Measurements from ENCODE around the gene ATP5F1E.

The ATP5F1E gene

DNA sequence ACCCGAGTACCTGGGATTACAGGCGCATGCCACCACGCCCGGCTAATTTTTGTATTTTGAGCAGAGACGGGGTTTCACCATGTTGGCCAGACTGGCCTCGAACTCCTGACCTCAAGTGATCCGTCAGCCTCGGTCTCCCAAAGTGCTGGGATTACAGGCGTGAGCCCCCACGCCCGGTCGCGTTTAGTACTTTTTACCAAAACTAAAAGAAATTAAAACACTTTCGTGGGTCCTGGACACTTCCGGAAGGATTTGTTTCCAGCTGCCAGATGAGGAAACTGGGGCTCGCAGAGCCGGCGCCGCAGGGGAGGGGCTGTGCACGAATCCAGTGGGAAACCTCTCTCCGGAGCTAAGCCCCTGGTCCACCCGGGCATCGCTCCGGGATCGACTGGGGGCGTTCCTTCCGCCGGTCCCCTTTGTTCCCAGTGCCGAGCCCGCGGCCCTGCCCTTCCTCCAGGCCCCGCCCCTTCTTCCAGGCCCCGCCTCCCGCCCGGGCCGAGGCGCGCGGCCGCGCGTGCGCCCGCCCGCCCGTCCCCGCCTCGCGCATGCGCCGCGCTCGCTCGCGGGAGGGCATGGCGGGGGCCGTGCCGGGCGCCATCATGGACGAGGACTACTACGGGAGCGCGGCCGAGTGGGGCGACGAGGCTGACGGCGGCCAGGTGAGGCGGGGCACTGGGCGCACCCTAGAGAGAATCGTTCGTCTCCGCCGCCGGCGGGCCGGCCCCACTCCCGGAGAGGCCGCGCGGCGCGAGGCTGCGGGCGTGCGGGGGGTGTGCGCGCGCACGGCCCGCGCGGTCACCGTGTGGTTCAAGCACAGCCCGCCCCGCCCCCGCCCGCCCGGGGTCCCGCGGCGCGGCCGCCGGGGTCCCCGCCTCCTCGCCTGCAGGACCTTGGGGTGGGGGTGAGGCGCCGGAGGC, 51.2 kb downstream of the ATP5F1E start, which contains the start of gene NELFCD:
Gene NELFCD, plus strand, starts transcription at position 546 of the 917 bp plus-strand sequence. Its CDS starts 54 bp downstream, at position 600.
- Histone ChIP-seq H3K36me3 (ENCODE audit: control insufficient read depth in 2 of 2, insufficient read depth in 1 of 2, low read length in 2 of 2) (peaks cover 0 to 14% of the 10 kb centered on the region in 2 experiments; a peak in 2 of 3 replicates), H3K27ac (ENCODE audit: extremely low read depth, low read depth, low read length) (peak within 1 kb of the TSS; percentile 77), H3K9me3 (ENCODE audit: control insufficient read depth, insufficient read depth, low read depth, low read length) (no peaks in the 10 kb centered on the region), H3K4me1 (ENCODE audit: control insufficient read depth, insufficient read depth, low read length) (no peaks in the 10 kb centered on the region), H3K4me3 (ENCODE audit: low read depth, low read length) (peak within 1 kb of the TSS; percentile 84)
- CTCF ChIA-PET, result interaction anchor here (0.6 kb wide), 1 partner anchor 492 kb away, joined by 6 read pairs; no protein-coding TSS in a partner anchor
- POLR2A ChIA-PET, result interaction anchor here (0.6 to 3.0 kb wide), 6 partner anchors 8 to 124 kb away, joined by 3 to 14 read pairs (median 5); partner anchors contain the start of gene ATP5F1E
- TF ChIP-seq ZNF335 (tag by site-specific recombination; conservative IDR thresholded peaks at IDR 0.05), result peak; percentile 78
- TF ChIP-seq OSR2 (tag by site-specific recombination; IDR thresholded peaks at IDR 0.05), result no peak
- TF ChIP-seq, protein P1, sequence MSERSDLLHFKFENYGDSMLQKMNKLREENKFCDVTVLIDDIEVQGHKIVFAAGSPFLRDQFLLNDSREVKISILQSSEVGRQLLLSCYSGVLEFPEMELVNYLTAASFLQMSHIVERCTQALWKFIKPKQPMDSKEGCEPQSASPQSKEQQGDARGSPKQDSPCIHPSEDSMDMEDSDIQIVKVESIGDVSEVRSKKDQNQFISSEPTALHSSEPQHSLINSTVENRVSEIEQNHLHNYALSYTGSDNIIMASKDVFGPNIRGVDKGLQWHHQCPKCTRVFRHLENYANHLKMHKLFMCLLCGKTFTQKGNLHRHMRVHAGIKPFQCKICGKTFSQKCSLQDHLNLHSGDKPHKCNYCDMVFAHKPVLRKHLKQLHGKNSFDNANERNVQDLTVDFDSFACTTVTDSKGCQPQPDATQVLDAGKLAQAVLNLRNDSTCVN (tag by site-specific recombination; optimal IDR thresholded peaks at IDR 0.05), result peak; percentile 74
- no peak for TF ChIP-seq ZNF670 (tag by site-specific recombination; IDR thresholded peaks at IDR 0.05; ENCODE audit: low read depth)
- TF ChIP-seq KLF10 (tag by site-specific recombination; IDR thresholded peaks at IDR 0.05), result peak; percentile 84
- TF ChIP-seq TCF7L2 (IDR thresholded peaks at IDR 0.05; ENCODE audit: borderline replicate concordance, low read depth, low read length), result peak; percentile 93
- TF ChIP-seq, protein P2, sequence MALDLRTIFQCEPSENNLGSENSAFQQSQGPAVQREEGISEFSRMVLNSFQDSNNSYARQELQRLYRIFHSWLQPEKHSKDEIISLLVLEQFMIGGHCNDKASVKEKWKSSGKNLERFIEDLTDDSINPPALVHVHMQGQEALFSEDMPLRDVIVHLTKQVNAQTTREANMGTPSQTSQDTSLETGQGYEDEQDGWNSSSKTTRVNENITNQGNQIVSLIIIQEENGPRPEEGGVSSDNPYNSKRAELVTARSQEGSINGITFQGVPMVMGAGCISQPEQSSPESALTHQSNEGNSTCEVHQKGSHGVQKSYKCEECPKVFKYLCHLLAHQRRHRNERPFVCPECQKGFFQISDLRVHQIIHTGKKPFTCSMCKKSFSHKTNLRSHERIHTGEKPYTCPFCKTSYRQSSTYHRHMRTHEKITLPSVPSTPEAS (tag by site-specific recombination; IDR thresholded peaks at IDR 0.05), result no peak
- peak; percentile 63; the same call in 1 of the 2 replicates for TF ChIP-seq YY2 (tag by site-specific recombination; IDR thresholded peaks at IDR 0.05)
- TF ChIP-seq, protein P3, sequence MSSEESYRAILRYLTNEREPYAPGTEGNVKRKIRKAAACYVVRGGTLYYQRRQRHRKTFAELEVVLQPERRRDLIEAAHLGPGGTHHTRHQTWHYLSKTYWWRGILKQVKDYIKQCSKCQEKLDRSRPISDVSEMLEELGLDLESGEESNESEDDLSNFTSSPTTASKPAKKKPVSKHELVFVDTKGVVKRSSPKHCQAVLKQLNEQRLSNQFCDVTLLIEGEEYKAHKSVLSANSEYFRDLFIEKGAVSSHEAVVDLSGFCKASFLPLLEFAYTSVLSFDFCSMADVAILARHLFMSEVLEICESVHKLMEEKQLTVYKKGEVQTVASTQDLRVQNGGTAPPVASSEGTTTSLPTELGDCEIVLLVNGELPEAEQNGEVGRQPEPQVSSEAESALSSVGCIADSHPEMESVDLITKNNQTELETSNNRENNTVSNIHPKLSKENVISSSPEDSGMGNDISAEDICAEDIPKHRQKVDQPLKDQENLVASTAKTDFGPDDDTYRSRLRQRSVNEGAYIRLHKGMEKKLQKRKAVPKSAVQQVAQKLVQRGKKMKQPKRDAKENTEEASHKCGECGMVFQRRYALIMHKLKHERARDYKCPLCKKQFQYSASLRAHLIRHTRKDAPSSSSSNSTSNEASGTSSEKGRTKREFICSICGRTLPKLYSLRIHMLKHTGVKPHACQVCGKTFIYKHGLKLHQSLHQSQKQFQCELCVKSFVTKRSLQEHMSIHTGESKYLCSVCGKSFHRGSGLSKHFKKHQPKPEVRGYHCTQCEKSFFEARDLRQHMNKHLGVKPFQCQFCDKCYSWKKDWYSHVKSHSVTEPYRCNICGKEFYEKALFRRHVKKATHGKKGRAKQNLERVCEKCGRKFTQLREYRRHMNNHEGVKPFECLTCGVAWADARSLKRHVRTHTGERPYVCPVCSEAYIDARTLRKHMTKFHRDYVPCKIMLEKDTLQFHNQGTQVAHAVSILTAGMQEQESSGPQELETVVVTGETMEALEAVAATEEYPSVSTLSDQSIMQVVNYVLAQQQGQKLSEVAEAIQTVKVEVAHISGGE (tag by site-specific recombination; conservative IDR thresholded peaks at IDR 0.05; ENCODE audit: low read depth), result peak; percentile 77
- peak; percentile 69; the same call in 1 of the 2 replicates for TF ChIP-seq YY1 (tag by site-specific recombination; IDR thresholded peaks at IDR 0.05)
- 0 out of 2 replicates have a peak, but pooled peaks have one; percentile 54 for TF ChIP-seq KLF8 (tag by site-specific recombination; IDR thresholded peaks at IDR 0.05)
- no peak for TF ChIP-seq ZNF48 (tag by site-specific recombination; IDR thresholded peaks at IDR 0.05)
- no peak for TF ChIP-seq ZNF707 (tag by site-specific recombination; IDR thresholded peaks at IDR 0.05)
- TF ChIP-seq, protein P4, sequence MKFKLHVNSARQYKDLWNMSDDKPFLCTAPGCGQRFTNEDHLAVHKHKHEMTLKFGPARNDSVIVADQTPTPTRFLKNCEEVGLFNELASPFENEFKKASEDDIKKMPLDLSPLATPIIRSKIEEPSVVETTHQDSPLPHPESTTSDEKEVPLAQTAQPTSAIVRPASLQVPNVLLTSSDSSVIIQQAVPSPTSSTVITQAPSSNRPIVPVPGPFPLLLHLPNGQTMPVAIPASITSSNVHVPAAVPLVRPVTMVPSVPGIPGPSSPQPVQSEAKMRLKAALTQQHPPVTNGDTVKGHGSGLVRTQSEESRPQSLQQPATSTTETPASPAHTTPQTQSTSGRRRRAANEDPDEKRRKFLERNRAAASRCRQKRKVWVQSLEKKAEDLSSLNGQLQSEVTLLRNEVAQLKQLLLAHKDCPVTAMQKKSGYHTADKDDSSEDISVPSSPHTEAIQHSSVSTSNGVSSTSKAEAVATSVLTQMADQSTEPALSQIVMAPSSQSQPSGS (tag by site-specific recombination; IDR thresholded peaks at IDR 0.05; ENCODE audit: low read depth), result no peak
- TF ChIP-seq, protein P5, sequence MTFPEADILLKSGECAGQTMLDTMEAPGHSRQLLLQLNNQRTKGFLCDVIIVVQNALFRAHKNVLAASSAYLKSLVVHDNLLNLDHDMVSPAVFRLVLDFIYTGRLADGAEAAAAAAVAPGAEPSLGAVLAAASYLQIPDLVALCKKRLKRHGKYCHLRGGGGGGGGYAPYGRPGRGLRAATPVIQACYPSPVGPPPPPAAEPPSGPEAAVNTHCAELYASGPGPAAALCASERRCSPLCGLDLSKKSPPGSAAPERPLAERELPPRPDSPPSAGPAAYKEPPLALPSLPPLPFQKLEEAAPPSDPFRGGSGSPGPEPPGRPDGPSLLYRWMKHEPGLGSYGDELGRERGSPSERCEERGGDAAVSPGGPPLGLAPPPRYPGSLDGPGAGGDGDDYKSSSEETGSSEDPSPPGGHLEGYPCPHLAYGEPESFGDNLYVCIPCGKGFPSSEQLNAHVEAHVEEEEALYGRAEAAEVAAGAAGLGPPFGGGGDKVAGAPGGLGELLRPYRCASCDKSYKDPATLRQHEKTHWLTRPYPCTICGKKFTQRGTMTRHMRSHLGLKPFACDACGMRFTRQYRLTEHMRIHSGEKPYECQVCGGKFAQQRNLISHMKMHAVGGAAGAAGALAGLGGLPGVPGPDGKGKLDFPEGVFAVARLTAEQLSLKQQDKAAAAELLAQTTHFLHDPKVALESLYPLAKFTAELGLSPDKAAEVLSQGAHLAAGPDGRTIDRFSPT (tag by site-specific recombination; IDR thresholded peaks at IDR 0.05), result 0 out of 2 replicates have a peak, but pooled peaks have one; percentile 31
- peak; percentile 82 for TF ChIP-seq GLIS2 (tag by site-specific recombination; IDR thresholded peaks at IDR 0.05)
- TF ChIP-seq ZNF146 (tag by site-specific recombination; IDR thresholded peaks at IDR 0.05), result no peak
- no peak for TF ChIP-seq ZNF571 (tag by site-specific recombination; IDR thresholded peaks at IDR 0.05)
- peak; percentile 75 for TF ChIP-seq ZBTB17 (tag by site-specific recombination; IDR thresholded peaks at IDR 0.05)
- TF ChIP-seq OVOL3 (tag by site-specific recombination; IDR thresholded peaks at IDR 0.05), result no peak
- no peak for TF ChIP-seq ZNF140 (tag by site-specific recombination; IDR thresholded peaks at IDR 0.05)
- 0 out of 2 replicates have a peak, but pooled peaks have one; percentile 42 for TF ChIP-seq KLF9 (tag by site-specific recombination; IDR thresholded peaks at IDR 0.05; ENCODE audit: low read depth)
- TF ChIP-seq ZNF623 (tag by site-specific recombination; IDR thresholded peaks at IDR 0.05), result no peak
- peak; percentile 45; the same call in 1 of the 2 replicates for TF ChIP-seq KLF1 (tag by site-specific recombination; IDR thresholded peaks at IDR 0.05)
- TF ChIP-seq SP3 (tag by site-specific recombination; IDR thresholded peaks at IDR 0.05), result peak; percentile 61
- peak; percentile 76 for TF ChIP-seq SP2 (tag by site-specific recombination; IDR thresholded peaks at IDR 0.05)
- TF ChIP-seq ZBTB20 (tag by site-specific recombination; IDR thresholded peaks at IDR 0.05), result peak; percentile 60; the same call in 1 of the 2 replicates

Measured in HEK293 (cell line).